HPDE6-E6E7 (cell line): ENCODE results near the gene CABP7.
A peak's percentile ranks its signal among the peaks of the same experiment; 100 is the strongest.

ENCODE experiments used
- DNase-seq: peaks from one replicate; pipeline ENCODE4 v3.0.0; 2011; ENCODE audit warnings: missing footprints; ENCODE audit errors: extremely low spot score

CABP7 gene

DNA sequence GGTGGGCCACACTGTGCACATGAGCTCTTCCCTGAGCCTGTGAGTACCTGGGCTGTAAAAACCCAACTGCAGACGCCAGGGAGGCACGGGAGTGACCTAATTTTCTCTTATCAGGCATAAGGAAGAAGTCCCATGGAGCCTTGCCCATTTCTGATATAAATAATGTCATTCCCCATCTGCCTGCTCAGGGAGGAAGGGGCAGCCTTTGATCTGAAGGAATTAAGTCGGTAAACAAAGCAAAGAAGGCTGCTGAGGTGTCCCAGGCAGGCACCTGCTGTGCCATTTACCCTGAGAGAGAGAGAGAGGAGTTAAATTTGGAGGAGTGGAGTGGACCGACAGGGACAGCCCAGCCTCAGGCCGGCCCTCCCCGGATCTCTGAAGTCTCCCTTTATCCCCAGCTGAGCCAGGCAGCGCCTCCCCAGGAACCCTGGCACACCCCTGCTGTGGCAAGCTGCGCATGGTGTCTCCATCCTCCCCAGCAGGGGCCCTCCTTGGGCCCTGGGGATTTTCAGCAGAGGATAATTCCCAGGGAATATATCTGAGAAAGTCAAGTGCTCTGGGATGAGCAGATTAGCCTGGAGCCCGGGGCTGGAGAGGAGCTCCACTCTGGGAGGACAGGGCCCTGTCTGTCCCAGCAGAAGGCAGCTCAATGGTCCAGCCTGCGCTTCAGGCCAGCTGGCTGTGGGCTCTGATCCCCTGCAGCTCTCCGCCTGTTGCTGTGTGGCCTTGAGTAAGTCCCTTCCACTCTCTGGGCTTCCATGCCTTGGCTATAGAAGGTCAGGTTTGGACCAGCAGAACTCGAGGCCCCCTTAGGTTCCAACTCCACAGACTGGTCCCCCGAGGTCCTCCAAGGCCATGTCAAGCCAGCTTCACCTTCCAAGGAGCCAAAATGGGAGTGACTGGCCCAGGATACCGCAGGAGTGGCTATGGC lies 17.5 kb upstream of the CABP7 start:
- no peak for DNase-seq

- DNase-seq: no peak
Measured at GRCh38 chr22:29702931-29703501, 16.8 kb upstream of the CABP7 start.

GRCh38 chr22:29703569-29704195 lies 16.1 kb upstream of the CABP7 start:
- DNase-seq: no peak

GRCh38 chr22:29704528-29705285 lies 15.1 kb upstream of the CABP7 start:
- no peak for DNase-seq

GRCh38 chr22:29705651-29706050 lies 14.2 kb upstream of the CABP7 start:
- no peak for DNase-seq

DNA sequence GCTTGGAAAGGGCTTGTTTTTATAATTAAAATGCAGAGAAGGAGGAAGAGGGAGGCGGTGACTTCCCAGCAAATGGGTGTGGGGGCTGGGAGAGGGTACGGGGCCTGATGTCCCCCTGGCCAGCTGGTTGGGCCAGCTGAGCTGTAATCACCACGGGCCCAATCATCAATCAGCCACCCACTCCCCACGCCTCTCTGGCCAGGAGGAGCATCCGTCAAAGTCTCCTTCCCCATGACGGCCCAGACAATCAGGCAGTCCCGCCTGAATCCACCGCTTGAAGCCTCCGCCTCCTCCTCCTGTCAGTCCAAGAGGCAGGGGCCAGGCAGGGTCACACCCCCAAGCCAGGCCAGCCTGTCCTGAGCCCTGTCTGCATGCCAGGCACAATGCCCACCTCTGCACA lies 13.3 kb upstream of the CABP7 start:
- no peak for DNase-seq

DNA sequence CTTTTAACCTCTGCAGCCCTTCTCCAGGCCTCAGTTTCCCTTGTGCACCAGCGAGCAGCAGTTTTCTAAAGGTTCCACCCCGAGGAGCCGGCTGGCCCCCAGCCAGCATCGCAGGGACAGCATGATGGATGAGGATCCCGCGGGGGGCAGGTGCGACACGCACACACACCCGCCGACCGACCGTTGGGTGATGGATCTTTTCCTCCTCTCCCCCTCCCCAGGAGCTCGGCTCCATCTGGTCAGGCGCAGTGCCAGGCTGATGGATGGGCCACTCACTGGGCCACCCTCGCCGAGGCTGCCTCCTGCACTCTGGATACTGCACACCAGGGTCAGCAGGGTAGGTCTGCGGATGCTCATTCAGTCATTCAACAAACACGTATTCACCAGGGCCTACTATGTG lies 12.8 kb upstream of the CABP7 start:
- no peak for DNase-seq

GRCh38 chr22:29707471-29707870 lies 12.3 kb upstream of the CABP7 start:
- no peak for DNase-seq

DNA sequence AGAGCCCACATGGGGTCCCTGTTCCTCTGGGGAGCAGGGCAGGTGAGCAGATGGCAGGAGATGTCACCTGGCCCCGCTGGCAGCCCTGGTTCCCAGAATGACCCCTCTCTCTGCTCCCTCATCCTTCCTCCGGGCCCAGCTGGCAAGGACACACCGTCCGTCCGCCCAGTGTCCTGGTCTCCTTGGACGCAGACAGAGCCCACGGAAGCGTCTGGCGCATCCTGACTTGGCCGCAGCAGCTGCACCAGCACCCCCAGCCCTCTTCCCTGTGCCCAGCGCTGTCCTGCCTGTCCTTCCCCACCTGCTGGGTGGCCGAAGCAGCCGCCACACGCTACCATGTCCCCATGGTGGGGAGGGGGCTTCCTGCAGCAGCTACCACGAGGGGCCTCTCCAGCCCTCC lies 9.6 kb upstream of the CABP7 start:
- DNase-seq: no peak

GRCh38 chr22:29710922-29711593 lies 8.7 kb upstream of the CABP7 start:
- DNase-seq: no peak

GRCh38 chr22:29712119-29712518 lies 7.7 kb upstream of the CABP7 start:
- DNase-seq: no peak

DNA sequence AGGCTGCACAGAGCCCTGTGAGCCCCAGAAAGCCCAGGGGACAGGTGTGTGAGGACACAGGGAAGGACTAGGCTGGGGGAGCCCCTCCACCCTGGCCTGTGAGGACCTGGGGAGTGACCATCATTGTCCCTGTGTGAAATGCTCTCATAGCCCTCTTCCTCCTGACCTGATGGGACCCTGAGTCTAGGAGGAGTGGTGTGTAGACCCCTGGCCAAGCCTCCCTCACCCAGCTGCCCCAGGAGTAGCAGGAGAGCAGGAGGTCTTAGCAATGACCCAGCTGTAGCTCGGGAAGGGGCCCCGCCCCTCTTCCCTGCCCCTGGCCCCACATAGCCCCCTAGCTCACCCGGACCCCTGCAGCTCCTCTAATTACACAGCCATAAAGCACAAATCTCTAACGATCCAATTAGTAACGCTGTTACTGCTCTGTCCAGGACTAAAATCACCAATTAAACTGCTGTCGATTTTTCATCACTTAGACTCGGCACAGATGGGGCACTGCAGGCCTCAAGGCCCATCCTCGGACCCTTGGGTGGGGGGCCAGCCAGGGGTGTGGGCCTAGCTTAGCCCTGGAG lies 6.6 kb upstream of the CABP7 start:
- no peak for DNase-seq

GRCh38 chr22:29715240-29715639 lies 4.6 kb upstream of the CABP7 start:
- DNase-seq: no peak

DNA sequence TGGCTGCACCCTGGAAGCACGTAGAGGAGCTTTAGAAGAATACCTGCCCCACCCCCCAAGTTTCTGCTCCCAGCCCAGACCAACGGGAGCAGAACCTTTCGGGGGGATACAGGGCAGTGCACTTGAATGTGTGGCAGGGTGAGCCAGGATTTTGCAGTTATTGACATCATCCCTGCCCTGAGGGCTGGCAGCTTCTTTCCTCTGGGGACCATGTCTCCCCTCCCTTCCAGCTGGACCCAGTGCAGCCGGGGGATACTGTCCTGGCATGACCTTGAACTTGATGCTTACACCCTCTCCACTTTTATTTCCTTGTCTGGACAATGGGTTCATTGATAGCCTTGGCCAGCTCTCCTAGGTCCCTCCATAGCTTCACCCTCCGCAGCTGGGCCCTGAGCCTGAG lies 4.1 kb upstream of the CABP7 start:
- no peak for DNase-seq

GRCh38 chr22:29716814-29717545 lies 2.8 kb upstream of the CABP7 start:
- peak; percentile 46 for DNase-seq

- DNase-seq: peak; percentile 50
Measured at GRCh38 chr22:29717789-29718188, 2.0 kb upstream of the CABP7 start.

DNA sequence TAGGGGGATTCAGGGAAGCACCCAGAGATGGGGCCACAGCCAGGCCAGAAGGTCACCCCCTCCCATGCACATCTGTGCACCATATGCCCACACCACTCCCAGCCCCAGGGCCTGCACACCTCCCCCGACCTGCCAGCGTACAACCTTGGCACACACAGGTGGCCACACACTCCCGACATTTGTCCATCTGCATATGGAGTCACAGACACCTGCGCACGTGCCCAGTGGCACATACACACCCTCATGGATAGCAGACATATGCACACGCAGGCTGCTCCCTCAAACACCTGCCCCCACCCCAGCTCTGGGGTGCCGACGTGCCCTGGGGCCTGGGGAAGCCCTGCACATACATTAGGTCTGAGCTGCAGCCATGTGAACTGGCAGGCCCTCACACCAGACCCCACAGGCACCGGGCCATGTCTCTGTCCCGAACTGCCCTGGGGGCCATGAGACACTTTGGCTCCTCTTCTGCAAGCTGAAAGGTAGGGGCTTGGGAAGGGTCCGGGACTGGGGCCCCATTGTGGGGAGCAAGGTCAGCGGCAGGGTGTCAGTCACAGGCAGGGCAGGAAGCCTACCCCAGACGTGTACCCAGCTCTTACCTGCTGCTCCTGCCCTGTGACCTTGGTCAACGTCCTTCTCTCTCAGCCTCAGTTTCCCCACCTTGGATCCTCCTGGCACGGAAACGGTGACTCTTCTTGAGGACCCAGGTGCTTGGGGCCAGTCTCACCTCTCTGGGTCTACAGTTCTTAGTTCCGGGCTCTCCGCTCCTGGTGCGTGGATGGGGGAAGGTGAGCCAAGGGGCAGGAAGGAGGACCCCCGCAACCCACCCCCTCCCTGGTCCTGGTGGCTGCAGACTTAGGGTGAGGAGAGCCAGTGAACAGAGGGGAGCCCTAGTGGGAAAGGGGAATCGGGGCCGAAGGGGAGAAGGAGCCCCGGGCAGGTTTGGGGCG lies 579 bp upstream of the CABP7 start:
- no peak for DNase-seq

DNA sequence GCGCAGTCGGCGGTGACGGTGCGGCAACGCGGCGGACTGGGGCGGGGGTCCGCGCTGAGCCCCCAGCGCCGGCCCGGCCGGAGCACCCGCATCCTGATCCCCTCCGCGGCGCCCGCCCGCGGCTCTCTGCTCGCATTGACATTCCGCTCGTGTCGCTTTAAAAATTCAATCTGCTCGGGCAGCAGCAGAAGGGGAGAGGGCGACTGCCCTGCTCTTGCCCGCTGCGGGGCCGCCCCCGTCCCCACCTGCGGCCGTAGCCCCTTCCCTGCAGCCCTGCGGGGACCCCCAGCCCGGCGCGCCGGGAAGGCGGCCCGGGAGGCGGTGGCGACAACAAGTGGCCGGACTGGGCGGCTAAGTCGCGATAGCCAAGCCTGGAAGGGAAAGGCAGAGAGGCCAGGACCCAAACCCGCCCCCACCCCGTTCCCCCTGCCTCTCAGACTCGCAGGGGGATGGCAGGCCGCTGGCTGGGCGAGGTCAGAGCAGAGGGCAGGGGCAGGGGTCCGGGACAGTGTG lies 1.1 kb downstream of the CABP7 start:
- DNase-seq: no peak

GRCh38 chr22:29722151-29722550 lies 2.3 kb downstream of the CABP7 start:
- DNase-seq: no peak
